A549 (cell line): ENCODE results near the gene NKIRAS2.

Experiments
- CTCF ChIP-seq: fragments of >200 bp; sonication (Bioruptor Twin); formaldehyde crosslinking; IDR thresholded peaks from 3 replicates; pipeline ENCODE4 v1.5.1; 2016
- EP300 ChIP-seq, 2 experiments: fragments of >200 bp; sonication (Bioruptor Twin); formaldehyde crosslinking; IDR thresholded peaks; 2 replicates in 1 of 2; 3 replicates in 1 of 2; pipeline ENCODE4 v1.6.1; 2016 to 2017
- JUN ChIP-seq, 2 experiments: fragments of >200 bp; sonication (Bioruptor Twin); formaldehyde crosslinking; IDR thresholded peaks; 2 replicates in 1 of 2; 3 replicates in 1 of 2; pipeline ENCODE4 v1.6.1; 2016 to 2017
- POLR2A ChIP-seq: IDR thresholded peaks from 2 replicates; pipeline ENCODE4 v1.6.1; 2012; ENCODE audit warnings: mild to moderate bottlenecking, low read length
- RFX5 ChIP-seq: fragments of 450-650 bp; IDR thresholded peaks from 2 replicates; pipeline ENCODE4 v1.7.1; 2014; ENCODE audit warnings: antibody characterized with exemption, mild to moderate bottlenecking, moderate library complexity
- TF ChIP-seq, protein P1 (sequence below): IDR thresholded peaks from 2 replicates; pipeline ENCODE4 v1.6.1; 2012; ENCODE audit warnings: low read depth, borderline replicate concordance

GRCh38 chr17:42034059-42034458 lies 14.2 kb downstream of the NKIRAS2 start:
- TF ChIP-seq CTCF (no peak), POLR2A (no peak), RFX5 (no peak), JUN (IDR thresholded peaks at IDR 0.05) (no peak), EP300 (IDR thresholded peaks at IDR 0.05) (no peak)
- TF ChIP-seq, protein P1, sequence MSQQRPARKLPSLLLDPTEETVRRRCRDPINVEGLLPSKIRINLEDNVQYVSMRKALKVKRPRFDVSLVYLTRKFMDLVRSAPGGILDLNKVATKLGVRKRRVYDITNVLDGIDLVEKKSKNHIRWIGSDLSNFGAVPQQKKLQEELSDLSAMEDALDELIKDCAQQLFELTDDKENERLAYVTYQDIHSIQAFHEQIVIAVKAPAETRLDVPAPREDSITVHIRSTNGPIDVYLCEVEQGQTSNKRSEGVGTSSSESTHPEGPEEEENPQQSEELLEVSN = no peak
